NCI-H2196 treated with DMSO at 0.1 percent for 48 hours (cell line): ENCODE results near the gene SF3A1.

Experiments
- DNase-seq: peaks from one replicate; lab custom pipeline; 2025; ENCODE audit not compliant: unreplicated experiment; lab: John Stamatoyannopoulos, UW

SF3A1 gene

GRCh38 chr22:30386608-30386959 is 29.9 kb upstream of the SF3A1 start:
- no peak for DNase-seq

GRCh38 chr22:30385942-30386341 is 29.2 kb upstream of the SF3A1 start:
- no peak for DNase-seq

GRCh38 chr22:30383061-30383460 is 26.4 kb upstream of the SF3A1 start:
- no peak for DNase-seq

- no peak for DNase-seq
These were observed 25.6 kb upstream of the SF3A1 start for GRCh38 chr22:30382340-30382739.

- DNase-seq: no peak
These were observed 24.6 kb upstream of the SF3A1 start for GRCh38 chr22:30381264-30381663.

- DNase-seq: no peak
These were observed 23.3 kb upstream of the SF3A1 start for GRCh38 chr22:30380011-30380410.

GRCh38 chr22:30375312-30375849 is 18.7 kb upstream of the SF3A1 start:
- no peak for DNase-seq

- DNase-seq: no peak
These were observed 16.9 kb upstream of the SF3A1 start for GRCh38 chr22:30373331-30374325.

GRCh38 chr22:30372915-30373314 is 16.2 kb upstream of the SF3A1 start:
- no peak for DNase-seq

GRCh38 chr22:30371981-30372380 is 15.3 kb upstream of the SF3A1 start:
- no peak for DNase-seq

GRCh38 chr22:30371321-30371720 is 14.6 kb upstream of the SF3A1 start:
- no peak for DNase-seq

GRCh38 chr22:30370641-30371230 is 14.0 kb upstream of the SF3A1 start:
- DNase-seq: no peak

GRCh38 chr22:30368420-30368819 is 11.7 kb upstream of the SF3A1 start:
- DNase-seq: no peak

- no peak for DNase-seq
These were observed 9.2 kb upstream of the SF3A1 start for GRCh38 chr22:30365891-30366290.

- DNase-seq: no peak
These were observed 6.1 kb upstream of the SF3A1 start for GRCh38 chr22:30362651-30363281.

GRCh38 chr22:30361916-30362650 is 5.4 kb upstream of the SF3A1 start:
- no peak for DNase-seq

GRCh38 chr22:30358541-30358940 is 1.8 kb upstream of the SF3A1 start:
- no peak for DNase-seq

- DNase-seq: no peak
These were observed 1.0 kb upstream of the SF3A1 start for GRCh38 chr22:30357650-30358215.

GRCh38 chr22:30357236-30357570 is 509 bp upstream of the SF3A1 start:
- no peak for DNase-seq

- no peak for DNase-seq
These were observed 2.0 kb downstream of the SF3A1 start for GRCh38 chr22:30354644-30355043.

- DNase-seq: no peak
These were observed 5.5 kb downstream of the SF3A1 start for GRCh38 chr22:30351226-30351625.
